Measurements from ENCODE around the gene C5orf15. TPM values are rescaled to one million over a fixed set of nuclear protein-coding genes. Genes with fewer than 3 reads are reported as not detected.

Gene C5orf15
- total RNA-seq, 3 donors from 2014 or later = 24.5 to 38.3 (median 26.8) TPM

DNA sequence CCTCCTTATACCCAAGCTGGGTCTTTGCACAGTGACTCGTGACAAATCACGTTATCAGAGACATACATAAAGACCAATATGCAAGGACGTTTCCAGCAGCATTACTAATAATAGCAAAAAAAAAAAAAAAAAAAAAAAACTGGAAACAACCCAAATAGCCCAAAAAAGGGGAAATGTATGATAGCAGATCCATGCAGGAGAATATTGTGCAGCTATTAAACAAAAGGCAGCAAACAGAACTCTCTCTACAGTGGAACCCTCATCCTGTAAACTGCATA is 37.7 kb downstream of the C5orf15 start:
- TF ChIP-seq, protein P1, sequence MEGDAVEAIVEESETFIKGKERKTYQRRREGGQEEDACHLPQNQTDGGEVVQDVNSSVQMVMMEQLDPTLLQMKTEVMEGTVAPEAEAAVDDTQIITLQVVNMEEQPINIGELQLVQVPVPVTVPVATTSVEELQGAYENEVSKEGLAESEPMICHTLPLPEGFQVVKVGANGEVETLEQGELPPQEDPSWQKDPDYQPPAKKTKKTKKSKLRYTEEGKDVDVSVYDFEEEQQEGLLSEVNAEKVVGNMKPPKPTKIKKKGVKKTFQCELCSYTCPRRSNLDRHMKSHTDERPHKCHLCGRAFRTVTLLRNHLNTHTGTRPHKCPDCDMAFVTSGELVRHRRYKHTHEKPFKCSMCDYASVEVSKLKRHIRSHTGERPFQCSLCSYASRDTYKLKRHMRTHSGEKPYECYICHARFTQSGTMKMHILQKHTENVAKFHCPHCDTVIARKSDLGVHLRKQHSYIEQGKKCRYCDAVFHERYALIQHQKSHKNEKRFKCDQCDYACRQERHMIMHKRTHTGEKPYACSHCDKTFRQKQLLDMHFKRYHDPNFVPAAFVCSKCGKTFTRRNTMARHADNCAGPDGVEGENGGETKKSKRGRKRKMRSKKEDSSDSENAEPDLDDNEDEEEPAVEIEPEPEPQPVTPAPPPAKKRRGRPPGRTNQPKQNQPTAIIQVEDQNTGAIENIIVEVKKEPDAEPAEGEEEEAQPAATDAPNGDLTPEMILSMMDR (IDR thresholded peaks at IDR 0.05) = no peak
- no peak for ATAC-seq
- no peak overlapping the region for H3K4me3 ChIP-seq
- intact Hi-C loops (cut with DNase I, micrococcal nuclease) = no loop called here
- H3K9me3 ChIP-seq = no peaks in the 10 kb centered on the region
- no peaks in the 10 kb centered on the region for H3K4me1 ChIP-seq (ENCODE audit: low read depth)
- H3K36me3 ChIP-seq (ENCODE audit: low read depth) = no peaks in the 10 kb centered on the region
- no peak for DNase-seq

DNA sequence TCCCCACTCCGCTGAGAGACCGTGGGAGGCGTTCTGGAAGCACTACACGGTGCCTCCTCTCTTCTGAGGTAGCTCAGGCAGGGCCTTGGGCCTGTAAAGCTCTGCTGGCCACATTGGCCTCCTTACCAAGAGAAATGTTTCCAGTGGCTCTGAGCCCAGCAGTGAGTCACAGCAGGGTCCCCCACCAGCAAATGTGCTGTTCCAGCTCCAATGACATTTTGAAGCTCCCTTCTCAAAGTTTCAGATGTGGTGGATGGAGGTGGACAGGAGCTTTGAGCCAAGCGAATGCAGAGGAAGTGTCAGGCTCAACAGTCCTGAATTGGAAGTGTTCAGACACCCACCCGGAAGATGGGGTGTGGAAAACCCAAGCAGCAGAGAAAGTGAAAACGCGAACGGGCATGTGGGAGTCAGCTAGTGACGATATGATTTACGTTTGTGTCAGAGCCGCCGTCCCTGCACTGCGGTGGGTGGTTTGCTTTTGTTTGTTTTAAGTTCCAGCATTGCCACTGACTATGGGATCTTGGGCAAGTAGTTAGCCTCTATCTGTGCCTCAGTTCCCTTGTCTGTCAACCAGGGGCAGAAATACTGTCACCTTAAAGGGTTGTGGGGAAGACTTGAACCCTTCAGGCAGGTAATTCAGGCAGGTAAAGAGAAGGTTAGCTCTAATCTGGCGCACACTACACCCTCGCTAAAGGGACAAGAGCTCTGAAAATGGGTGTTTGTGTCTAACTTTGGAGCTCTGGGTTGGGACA is 38.2 kb downstream of the C5orf15 start:
- peak; percentile 28 for ATAC-seq

DNA sequence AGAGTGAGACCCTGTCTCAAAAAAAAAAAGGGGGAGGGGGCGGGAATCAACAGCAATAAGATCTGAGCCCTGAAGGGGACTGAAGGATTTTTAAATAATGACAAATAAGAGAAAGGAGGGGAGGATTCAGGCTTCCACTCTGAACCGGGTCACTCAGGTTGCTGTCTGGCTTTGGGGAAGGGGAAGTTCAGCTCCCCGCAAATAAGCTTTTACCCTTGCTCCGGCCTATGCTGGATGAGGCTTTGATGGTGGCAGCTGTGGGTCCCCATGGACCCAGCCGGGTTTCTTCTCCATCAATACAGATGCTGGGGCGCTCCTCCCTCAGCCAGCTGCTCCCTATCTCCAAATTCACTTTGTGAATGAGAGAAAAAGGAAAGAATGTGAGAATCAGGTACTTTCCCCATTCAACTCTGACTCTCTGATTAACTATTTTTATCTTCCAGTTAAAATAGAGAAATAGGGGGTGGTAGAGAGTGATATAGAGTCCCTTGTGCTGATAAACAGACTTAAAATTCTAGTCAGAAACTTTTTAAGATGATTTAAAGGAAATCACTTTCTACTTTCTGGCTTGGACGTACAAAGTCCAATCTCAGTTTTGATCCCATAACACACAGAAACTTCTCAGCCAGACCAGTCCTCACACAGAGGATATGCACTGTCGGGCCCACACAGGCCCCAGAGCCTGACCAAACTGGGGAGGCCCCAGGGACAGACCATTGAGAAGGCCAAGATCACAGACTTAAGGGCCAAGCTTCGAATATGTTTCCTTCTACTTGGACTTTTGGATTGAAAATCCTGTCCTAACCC is 39.6 kb downstream of the C5orf15 start:
- no peak for DNase-seq
- intact Hi-C loops (cut with DNase I, micrococcal nuclease) = no loop called here
- ATAC-seq = no peak
- TF ChIP-seq, protein P1 (IDR thresholded peaks at IDR 0.05) = no peak
- Histone ChIP-seq H3K36me3 (ENCODE audit: low read depth) (no peaks in the 10 kb centered on the region), H3K4me1 (ENCODE audit: low read depth) (no peaks in the 10 kb centered on the region), H3K4me3 (no peak overlapping the region), H3K9me3 (no peaks in the 10 kb centered on the region)

More for the DNA sequence above, 38.2 kb downstream of the C5orf15 start:
- TF ChIP-seq, protein P1 (IDR thresholded peaks at IDR 0.05) = no peak
- Histone ChIP-seq H3K4me3 (no peak overlapping the region), H3K4me1 (ENCODE audit: low read depth) (no peaks in the 10 kb centered on the region), H3K9me3 (no peaks in the 10 kb centered on the region), H3K36me3 (ENCODE audit: low read depth) (no peaks in the 10 kb centered on the region)
- intact Hi-C loops (cut with DNase I, micrococcal nuclease) = no loop called here
- peak in 1 of 3 donors; percentile 29 for DNase-seq

DNA sequence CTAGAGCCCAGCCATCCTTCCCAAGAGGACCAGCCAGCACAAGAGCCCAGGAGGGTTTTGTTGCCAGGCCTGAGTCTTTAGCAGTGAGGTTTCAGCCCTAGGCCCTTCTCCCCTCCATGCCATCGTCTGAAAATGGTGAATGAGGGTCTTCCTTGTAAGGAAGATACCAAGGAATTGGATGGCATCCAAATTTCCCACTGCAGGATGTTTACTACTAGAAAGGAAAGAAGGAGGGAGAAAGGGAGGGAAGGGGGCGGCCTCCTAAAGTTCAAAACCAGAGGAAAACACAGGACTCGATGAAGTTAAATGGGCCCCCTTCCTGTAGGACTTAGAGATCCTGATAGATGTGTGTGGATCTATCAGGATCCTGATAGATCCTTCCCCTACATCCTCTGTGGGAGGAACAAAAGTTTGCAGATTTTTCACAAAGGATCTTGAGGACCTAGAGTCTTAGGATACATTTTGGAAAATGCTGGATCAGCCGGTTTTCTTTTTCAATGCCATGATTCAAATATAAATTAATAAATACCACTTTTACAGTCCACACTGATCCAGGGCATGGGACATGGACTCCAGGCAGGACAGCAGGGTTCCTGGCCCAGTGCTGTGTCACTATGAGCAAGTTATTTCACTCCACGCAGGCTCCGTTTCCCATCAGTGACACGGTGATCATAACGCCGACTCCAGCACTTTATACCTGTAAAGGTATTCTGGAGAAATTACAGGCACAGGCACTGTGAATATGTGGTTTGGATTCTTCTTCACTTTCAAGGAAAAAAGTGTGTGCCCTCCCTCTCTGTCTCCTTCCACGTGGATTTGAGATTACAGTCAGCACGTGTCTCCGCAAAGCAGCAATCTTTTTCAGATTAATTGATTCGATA is 40.9 kb downstream of the C5orf15 start:
- H3K36me3 ChIP-seq (ENCODE audit: low read depth) = no peaks in the 10 kb centered on the region
- no peaks in the 10 kb centered on the region for H3K9me3 ChIP-seq
- TF ChIP-seq, protein P1 (IDR thresholded peaks at IDR 0.05) = no peak
- ATAC-seq (no peak), DNase-seq (no peak)
- no peaks in the 10 kb centered on the region for H3K4me1 ChIP-seq (ENCODE audit: low read depth)
- H3K4me3 ChIP-seq = no peak overlapping the region
- intact Hi-C loops (cut with DNase I, micrococcal nuclease) = no loop called here

DNA sequence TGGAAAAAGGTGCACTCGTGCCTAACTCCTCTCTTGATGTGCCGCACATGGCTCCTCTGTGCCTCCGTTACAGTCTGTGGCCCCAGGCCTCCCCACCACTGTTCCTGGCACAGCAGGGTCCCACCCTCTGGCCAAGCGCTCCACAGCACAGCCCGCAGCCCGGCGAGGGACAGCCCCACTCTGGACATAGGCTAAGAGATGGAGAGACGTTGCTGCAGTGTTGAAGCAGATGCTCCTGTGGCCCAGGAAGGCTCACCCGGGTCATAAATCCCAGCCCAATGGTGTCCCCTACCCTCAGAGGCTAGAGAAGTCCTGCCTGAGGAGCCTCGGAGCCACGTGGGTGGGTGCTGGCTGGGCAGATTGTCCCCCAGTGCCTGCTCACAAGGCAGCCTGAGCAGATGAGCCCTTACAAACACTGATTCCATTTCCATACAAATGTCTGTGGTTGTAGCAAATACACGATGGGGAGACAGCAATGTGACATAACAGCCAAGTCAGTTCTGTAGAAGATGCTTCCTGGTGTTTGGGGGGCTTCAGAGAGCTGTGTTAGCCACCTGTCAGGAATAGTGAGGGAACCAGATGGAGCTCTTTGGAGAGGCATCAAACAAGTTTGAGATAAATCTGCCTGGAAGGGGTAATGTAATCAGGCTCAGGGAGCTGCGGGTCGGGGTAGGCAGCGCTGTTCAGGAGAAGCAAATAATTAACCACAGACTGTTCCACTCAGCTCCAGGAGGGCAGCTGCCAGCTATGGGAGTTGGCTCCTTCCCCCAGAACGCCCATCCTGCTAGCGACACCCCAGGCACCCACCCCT is 41.7 kb downstream of the C5orf15 start:
- TF ChIP-seq, protein P1 (IDR thresholded peaks at IDR 0.05) = no peak
- intact Hi-C loops (cut with DNase I, micrococcal nuclease) = no loop called here
- no peak for DNase-seq
- no peaks in the 10 kb centered on the region for H3K9me3 ChIP-seq
- H3K36me3 ChIP-seq (ENCODE audit: low read depth) = no peaks in the 10 kb centered on the region
- H3K4me1 ChIP-seq (ENCODE audit: low read depth) = no peaks in the 10 kb centered on the region
- ATAC-seq = peak; percentile 28
- no peak overlapping the region for H3K4me3 ChIP-seq
